ENCODE results near the gene MICALL2. TPM values are rescaled to one million over a fixed set of nuclear protein-coding genes. Genes with fewer than 3 reads are reported as not detected.

Gene MICALL2
- 10 to 100 TPM; 19.0 to 70.6 TPM for total RNA-seq
- polyA plus RNA-seq: 10 to 100 TPM; 31.8 to 50.1 TPM
- long read RNA-seq, donor 1, partial matches to known transcripts: 0 of 1 reads
- long read RNA-seq, donor 1, other reads (novel, unspliced or antisense): 0 of 1 reads
- long read RNA-seq, donor 2: 0 reads
- long read RNA-seq, donor 3: 0 reads
- long read RNA-seq, donor 4: 0 reads
- long read RNA-seq, donor 5: 0 reads

- peak; percentile 44 to 51 (median 45) for DNase-seq
- Histone ChIP-seq H3K36me3 (ENCODE audit: control insufficient read depth in 4 of 4, insufficient read depth in 4 of 4, low read length in 4 of 4) (no peaks in the 10 kb centered on the region), H3K4me3 (peak within 1 kb of the TSS; percentile 84), H3K27me3 (ENCODE audit: control insufficient read depth in 3 of 3, insufficient read depth in 3 of 3, low read length in 2 of 3) (no peaks in the 10 kb centered on the region), H3K4me1 (ENCODE audit: control insufficient read depth in 5 of 5, insufficient read depth in 5 of 5, low read length in 5 of 5) (peaks cover 0 to 42% (median 28%) of the 10 kb centered on the region in 5 donors), H3K9ac (ENCODE audit: insufficient read depth in 1 of 2, low read length in 2 of 2) (no peak within 1 kb of the TSS), H3K9me3 (ENCODE audit: control insufficient read depth in 4 of 4, insufficient read depth in 3 of 4, low read length in 3 of 4) (no peaks in the 10 kb centered on the region), H3K27ac (ENCODE audit: low read depth in 1 of 2, low read length in 1 of 2) (peak within 1 kb of the TSS; percentile 88 to 97)
- peak; percentile 21 for ATAC-seq (ENCODE audit: insufficient read depth, low FRiP score)
- no peak for TF ChIP-seq CTCF (IDR thresholded peaks at IDR 0.05; ENCODE audit: control extremely low read depth, extremely low read depth)
- 2 to 3% methylated on average over 60 to 69 of the region's 69 CpGs for WGBS, 2 donors
Observed at GRCh38 chr7:1458683-1459511, at the start of gene MICALL2. TSS of gene MICALL2 (minus strand) at chr7:1459470. CDS start at chr7:1459326, 144 bp downstream.

GRCh38 chr7:1508277-1508758, 49.0 kb upstream of the MICALL2 start:
- Histone ChIP-seq H3K9ac (ENCODE audit: insufficient read depth in 1 of 2, low read length in 2 of 2) (no peak overlapping the region), H3K4me1 (ENCODE audit: control insufficient read depth in 5 of 5, insufficient read depth in 5 of 5, low read length in 5 of 5) (peaks cover 0 to 6% (median 3%) of the 10 kb centered on the region in 5 donors), H3K27me3 (ENCODE audit: control insufficient read depth in 3 of 3, insufficient read depth in 3 of 3, low read length in 2 of 3) (no peaks in the 10 kb centered on the region), H3K9me3 (ENCODE audit: control insufficient read depth in 4 of 4, insufficient read depth in 3 of 4, low read length in 3 of 4) (no peaks in the 10 kb centered on the region), H3K4me3 (no peak overlapping the region), H3K27ac (ENCODE audit: low read depth in 1 of 2, low read length in 1 of 2) (no peak overlapping the region), H3K36me3 (ENCODE audit: control insufficient read depth in 4 of 4, insufficient read depth in 4 of 4, low read length in 4 of 4) (no peaks in the 10 kb centered on the region)
- no peak for DNase-seq
- WGBS, 2 donors: 43 to 65% methylated on average over 10 of the region's 10 CpGs
- TF ChIP-seq CTCF (IDR thresholded peaks at IDR 0.05; ENCODE audit: control extremely low read depth, extremely low read depth): no peak
- no peak for ATAC-seq (ENCODE audit: insufficient read depth, low FRiP score)

- ATAC-seq (ENCODE audit: insufficient read depth, low FRiP score) (no peak), DNase-seq (peak in 1 of 3 donors; percentile 9)
- WGBS, 2 donors: 31 to 64% methylated on average over 35 of the region's 35 CpGs
- H3K4me3 ChIP-seq: no peak overlapping the region
- H3K27ac ChIP-seq (ENCODE audit: low read depth in 1 of 2, low read length in 1 of 2): no peak overlapping the region
- peaks cover 0 to 14% (median 7%) of the 10 kb centered on the region in 5 donors for H3K4me1 ChIP-seq (ENCODE audit: control insufficient read depth in 5 of 5, insufficient read depth in 5 of 5, low read length in 5 of 5)
- peaks cover 0 to 16% (median 10%) of the 10 kb centered on the region in 4 donors for H3K36me3 ChIP-seq (ENCODE audit: control insufficient read depth in 4 of 4, insufficient read depth in 4 of 4, low read length in 4 of 4)
- TF ChIP-seq CTCF (IDR thresholded peaks at IDR 0.05; ENCODE audit: control extremely low read depth, extremely low read depth): no peak
- H3K9ac ChIP-seq (ENCODE audit: insufficient read depth in 1 of 2, low read length in 2 of 2): no peak overlapping the region
- H3K27me3 ChIP-seq (ENCODE audit: control insufficient read depth in 3 of 3, insufficient read depth in 3 of 3, low read length in 2 of 3): no peaks in the 10 kb centered on the region
- no peaks in the 10 kb centered on the region for H3K9me3 ChIP-seq (ENCODE audit: control insufficient read depth in 4 of 4, insufficient read depth in 3 of 4, low read length in 3 of 4)
Observed at GRCh38 chr7:1505731-1506550, 46.7 kb upstream of the MICALL2 start.
